C4-2B (cell line): ENCODE results near the gene SPARC.

Source experiments
- H3K27ac ChIP-seq: fragments of 450-650 bp; 2 replicates; pipeline ENCODE4 v1.5.1; 2017
- ZFX ChIP-seq: fragments of 450-650 bp; IDR thresholded peaks from 2 replicates; pipeline ENCODE4 v1.6.1; 2017
- TF ChIP-seq, protein P1 (sequence below): fragments of 450-650 bp; conservative IDR thresholded peaks from 2 replicates; pipeline ENCODE4 v1.5.1; 2017; ENCODE audit warnings: mild to moderate bottlenecking

Gene SPARC

DNA sequence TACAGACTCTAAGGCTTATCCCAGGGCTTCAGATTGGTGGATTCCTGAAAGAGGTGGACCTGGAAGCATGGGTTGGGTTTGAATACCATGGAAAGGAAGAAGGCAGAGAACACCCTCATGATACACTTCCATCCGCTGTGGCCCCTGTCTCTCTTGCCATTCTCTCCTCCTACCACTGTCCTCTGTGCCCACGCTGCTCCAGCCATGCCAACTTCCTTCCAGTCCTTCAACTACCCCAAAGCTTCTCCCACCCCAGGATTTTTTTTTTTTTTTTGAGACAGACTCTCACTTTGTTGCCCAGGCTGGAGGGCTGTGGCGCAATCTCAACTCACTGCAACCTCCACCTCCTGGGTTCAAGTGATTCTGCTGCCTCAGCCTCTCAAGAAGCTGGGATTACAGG, 1.7 kb upstream of the SPARC start:
- TF ChIP-seq ZFX, result no peak
- TF ChIP-seq, protein P1, sequence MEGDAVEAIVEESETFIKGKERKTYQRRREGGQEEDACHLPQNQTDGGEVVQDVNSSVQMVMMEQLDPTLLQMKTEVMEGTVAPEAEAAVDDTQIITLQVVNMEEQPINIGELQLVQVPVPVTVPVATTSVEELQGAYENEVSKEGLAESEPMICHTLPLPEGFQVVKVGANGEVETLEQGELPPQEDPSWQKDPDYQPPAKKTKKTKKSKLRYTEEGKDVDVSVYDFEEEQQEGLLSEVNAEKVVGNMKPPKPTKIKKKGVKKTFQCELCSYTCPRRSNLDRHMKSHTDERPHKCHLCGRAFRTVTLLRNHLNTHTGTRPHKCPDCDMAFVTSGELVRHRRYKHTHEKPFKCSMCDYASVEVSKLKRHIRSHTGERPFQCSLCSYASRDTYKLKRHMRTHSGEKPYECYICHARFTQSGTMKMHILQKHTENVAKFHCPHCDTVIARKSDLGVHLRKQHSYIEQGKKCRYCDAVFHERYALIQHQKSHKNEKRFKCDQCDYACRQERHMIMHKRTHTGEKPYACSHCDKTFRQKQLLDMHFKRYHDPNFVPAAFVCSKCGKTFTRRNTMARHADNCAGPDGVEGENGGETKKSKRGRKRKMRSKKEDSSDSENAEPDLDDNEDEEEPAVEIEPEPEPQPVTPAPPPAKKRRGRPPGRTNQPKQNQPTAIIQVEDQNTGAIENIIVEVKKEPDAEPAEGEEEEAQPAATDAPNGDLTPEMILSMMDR, result no peak

DNA sequence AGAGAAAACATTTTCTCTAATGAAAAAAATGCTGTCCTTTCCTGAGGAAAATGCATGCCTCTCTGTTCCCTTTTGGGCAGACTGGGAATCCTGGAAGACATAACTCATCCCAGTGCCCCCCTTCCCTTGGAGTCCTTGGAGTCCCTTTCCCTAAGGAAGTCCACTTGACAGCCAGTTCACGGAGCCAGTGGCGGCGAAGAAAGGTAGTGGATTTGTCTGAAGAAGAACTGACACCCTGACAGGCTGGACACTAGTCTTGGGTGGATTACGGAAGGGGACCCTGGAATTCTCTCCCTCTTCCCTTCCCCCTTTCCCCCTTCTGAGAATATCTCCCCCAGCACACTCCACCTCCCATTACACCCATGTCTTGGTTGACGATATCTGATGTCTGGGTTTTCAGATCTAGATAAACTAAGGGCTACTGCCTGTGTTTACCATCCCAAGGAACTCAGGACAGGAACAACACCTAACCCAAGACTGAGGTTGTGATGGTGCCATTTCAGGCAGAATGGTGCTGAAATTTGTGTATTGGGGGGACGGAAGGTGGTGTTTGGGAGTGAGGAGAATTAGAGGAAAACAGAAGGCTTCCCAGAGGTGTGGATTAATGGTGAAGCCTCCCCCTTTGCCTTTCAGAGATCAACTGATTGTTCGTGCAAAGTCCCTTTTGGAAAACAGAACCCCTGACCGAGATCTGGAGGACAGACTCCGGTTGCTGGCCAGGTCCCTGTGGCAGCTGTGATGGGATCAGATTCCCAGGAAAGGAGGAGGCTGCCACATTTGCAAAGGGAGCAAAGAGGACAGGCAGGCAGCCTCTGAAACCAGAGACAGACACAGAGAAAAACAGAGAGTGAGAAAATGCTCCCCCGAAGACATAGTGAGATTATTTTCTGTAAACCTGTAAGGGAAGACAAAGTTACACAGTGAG, 704 bp downstream of the SPARC start:
- TF ChIP-seq, protein P1, result no peak
- TF ChIP-seq ZFX, result no peak
- no peak overlapping the region for H3K27ac ChIP-seq

More for the DNA sequence above, 1.7 kb upstream of the SPARC start:
- H3K27ac ChIP-seq, result no peak overlapping the region

DNA sequence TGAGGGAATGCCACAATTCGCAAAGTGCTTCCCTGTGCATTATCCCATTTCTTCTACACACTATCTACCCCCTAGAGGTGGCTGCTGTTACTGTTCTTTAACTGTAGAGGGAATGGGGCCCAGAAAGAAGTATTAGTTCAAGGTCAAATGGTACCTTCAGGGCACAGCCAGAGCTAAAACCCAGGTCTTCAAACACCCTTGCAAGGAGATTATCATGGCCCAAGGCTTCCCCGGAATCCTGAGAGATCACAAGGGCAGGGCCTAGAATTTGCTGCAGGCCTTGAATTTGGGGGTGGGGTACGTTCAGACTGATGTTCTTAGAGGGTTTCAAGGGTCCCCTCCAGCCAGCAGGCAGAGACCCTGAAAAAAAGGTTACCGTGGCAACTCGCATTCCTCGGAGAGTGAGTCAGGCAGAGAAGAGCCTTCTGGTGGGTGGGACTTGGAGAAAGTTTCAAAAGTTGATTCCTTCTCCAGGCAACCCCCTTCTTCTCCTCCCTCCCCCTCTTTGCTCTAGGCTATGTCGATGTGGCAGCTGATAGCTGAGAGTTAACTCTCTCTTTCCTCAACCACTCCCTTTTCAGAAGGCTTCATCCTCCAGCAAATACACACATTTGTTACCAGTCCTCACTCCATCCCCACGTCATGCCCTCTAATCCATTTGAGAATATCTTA, 1.9 kb downstream of the SPARC start:
- TF ChIP-seq, protein P1, result no peak
- no peak for TF ChIP-seq ZFX
- H3K27ac ChIP-seq, result no peak overlapping the region

DNA sequence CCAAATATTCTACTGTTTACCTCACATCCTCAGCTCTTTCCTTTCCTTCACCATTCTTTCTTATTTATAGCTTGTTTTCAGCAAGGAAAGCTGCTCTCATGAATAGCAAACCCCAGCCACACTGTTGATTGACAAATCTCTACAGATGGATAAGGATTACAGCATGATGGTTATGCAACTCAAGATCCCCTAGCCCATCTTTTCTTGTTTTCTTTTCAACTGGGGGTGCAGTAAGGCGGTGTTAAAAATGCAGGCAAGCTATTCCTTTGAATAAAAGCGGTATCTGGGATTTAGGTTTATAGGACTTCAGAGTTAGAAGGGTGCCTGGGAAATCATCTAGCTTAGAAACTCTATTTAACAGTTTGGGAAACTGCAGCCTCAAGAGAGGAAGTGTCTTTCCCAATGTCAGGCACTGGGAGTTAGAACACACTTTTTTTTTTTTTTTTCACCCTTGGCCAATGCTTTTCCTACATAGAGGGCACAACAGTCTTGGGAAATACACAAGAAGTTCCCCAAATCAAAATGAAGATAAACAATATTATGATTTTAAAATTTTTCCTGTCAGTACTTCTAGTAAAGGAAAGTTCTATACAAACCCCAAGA, 2.6 kb downstream of the SPARC start:
- H3K27ac ChIP-seq, result no peak overlapping the region
- TF ChIP-seq, protein P1, result no peak
- no peak for TF ChIP-seq ZFX

DNA sequence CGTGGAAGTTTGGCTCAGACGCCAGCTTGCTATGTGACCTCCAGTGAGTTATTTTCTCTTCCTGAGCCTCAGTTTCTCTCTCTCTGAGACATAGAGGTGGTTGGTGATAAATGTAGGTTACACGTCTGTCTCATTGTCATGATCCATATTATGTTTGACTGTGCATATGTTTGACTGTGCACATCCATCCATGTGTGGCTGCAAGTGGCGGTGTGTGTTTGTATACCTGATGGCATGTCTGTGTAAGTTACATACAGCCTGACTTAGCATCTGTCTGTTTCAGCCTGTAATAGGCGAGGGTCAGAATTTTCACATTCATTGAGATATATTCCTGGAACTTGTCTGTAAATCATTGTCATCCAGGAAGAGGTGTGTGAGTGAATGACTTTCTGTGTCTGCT, 3.3 kb downstream of the SPARC start:
- TF ChIP-seq ZFX, result no peak
- TF ChIP-seq, protein P1, result no peak
- no peak overlapping the region for H3K27ac ChIP-seq

DNA sequence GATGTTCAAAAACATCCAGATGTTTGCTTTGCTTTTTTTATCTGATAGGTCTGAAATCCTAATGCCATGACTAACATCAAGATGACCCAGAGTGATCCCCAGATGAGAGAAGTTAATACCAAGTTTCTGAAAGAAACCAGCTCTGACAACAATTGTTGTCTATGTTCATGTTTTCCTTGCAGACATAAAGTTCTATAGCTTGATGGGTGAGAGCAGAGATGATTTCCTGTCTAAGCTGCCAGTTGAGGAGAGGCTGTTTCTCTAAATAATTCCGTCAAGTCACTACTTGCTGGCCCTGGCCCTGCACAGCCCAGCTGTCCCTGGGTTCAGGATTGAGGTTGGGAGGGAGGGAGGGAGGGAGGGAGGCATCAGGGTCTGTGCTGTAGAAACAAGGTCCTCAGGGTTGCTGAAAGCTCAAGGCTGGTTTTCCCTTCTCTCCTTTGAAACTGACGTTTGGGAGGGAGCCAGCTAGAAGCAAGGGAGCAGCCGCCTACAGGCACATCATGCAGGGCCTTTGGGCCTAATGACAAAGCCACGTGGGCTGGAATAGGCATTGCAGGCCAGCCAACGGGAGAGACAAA, 3.9 kb downstream of the SPARC start:
- TF ChIP-seq, protein P1, result no peak
- no peak for TF ChIP-seq ZFX
- H3K27ac ChIP-seq, result no peak overlapping the region
